Measurements from ENCODE around the gene TPM4. TPM values are rescaled to one million over a fixed set of nuclear protein-coding genes. Genes with fewer than 3 reads are reported as not detected.

The TPM4 gene
- total RNA-seq, 1 experiment from 2014 or later = 76.7 TPM

DNA sequence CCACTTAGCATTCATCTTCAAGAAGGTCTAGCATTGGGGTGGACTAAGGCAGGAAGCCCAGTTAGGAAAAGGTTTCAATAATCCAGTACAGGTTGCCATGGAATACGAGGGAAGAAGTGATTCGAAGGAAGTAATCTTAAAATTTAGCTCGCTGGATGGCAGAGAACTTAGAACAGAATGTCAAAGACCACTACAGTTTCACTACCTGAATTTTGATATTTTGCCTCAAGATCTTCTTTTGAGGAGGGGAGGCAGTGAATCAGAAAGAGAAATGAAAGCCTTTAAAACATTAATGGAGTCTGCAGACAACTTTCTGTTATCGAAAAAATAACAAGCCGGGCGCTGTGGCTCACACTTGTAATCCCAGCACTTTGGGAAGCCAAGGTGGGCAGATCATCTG is 28.4 kb downstream of the TPM4 start:
- no peak overlapping the region for H3K27ac ChIP-seq (ENCODE audit: low read length)
- H3K36me3 ChIP-seq (ENCODE audit: insufficient read depth, low read length) = peaks cover 12% of the 10 kb centered on the region; the same call in 1 of the 2 replicates
- no peak overlapping the region for H2AFZ ChIP-seq (ENCODE audit: low read length)
- no peak overlapping the region for H3K9ac ChIP-seq (ENCODE audit: low read length)
- H3K4me2 ChIP-seq (ENCODE audit: low read depth, low read length, poor library complexity, severe bottlenecking) = no peak overlapping the region
- no peaks in the 10 kb centered on the region for H3K27me3 ChIP-seq (ENCODE audit: low read length)
- H4K20me1 ChIP-seq (ENCODE audit: insufficient read depth, low read depth, low read length) = no peaks in the 10 kb centered on the region
- DNase-seq = peak; percentile 49
- H3K4me3 ChIP-seq (ENCODE audit: low read length) = no peak overlapping the region
- no peaks in the 10 kb centered on the region for H3K9me3 ChIP-seq (ENCODE audit: low read length)
- H3K9me2 ChIP-seq (replicated peaks; ENCODE audit: insufficient read depth, low read length) = no peaks in the 10 kb centered on the region
- peaks cover 7% of the 10 kb centered on the region for H3K4me1 ChIP-seq (ENCODE audit: low read length)
- no peaks in the 10 kb centered on the region for H3K79me2 ChIP-seq (ENCODE audit: low read length)

DNA sequence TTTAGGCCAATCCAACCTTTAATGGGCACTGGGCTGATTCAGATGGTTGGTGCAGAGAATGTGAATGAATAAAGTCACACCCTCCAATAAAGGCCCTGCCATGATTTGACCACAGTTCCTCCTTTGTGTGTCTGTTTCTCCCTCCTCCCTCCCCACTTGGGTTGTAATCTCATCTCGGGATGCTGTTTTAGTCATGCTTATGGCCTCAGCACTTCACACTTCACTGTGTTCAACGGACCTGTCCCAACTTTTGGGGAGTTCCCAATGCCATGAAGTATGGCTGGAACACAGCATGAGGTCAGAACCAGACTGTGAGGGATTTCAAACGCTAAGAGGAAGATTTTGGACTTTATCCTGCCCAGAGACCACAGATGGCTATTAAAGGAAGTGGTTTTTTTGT is 29.8 kb downstream of the TPM4 start:
- H3K27ac ChIP-seq (ENCODE audit: low read length) = 0 out of 2 replicates have a peak overlapping the region, but pooled peaks have one; percentile 1
- H3K9me2 ChIP-seq (replicated peaks; ENCODE audit: insufficient read depth, low read length) = no peaks in the 10 kb centered on the region
- H3K79me2 ChIP-seq (ENCODE audit: low read length) = peaks cover 4% of the 10 kb centered on the region; the same call in 1 of the 2 replicates
- no peak overlapping the region for H3K4me2 ChIP-seq (ENCODE audit: low read depth, low read length, poor library complexity, severe bottlenecking)
- no peaks in the 10 kb centered on the region for H3K9me3 ChIP-seq (ENCODE audit: low read length)
- DNase-seq = no peak
- H3K4me1 ChIP-seq (ENCODE audit: low read length) = peaks cover 14% of the 10 kb centered on the region
- H4K20me1 ChIP-seq (ENCODE audit: insufficient read depth, low read depth, low read length) = no peaks in the 10 kb centered on the region
- peaks cover 4% of the 10 kb centered on the region; the same call in 1 of the 2 replicates for H3K36me3 ChIP-seq (ENCODE audit: insufficient read depth, low read length)
- peak overlapping the region; percentile 79; the same call in 1 of the 2 replicates for H2AFZ ChIP-seq (ENCODE audit: low read length)
- peak overlapping the region; percentile 17; the same call in 1 of the 2 replicates for H3K9ac ChIP-seq (ENCODE audit: low read length)
- no peaks in the 10 kb centered on the region for H3K27me3 ChIP-seq (ENCODE audit: low read length)
- H3K4me3 ChIP-seq (ENCODE audit: low read length) = no peak overlapping the region

GRCh38 chr19:16111160-16111908 is 35.0 kb downstream of the TPM4 start, which contains the start of gene RAB8A:
Gene RAB8A, plus strand, starts transcription at chr19:16111889. Its CDS starts 13 bp downstream, at chr19:16111902.
- peaks cover 40% of the 10 kb centered on the region for H3K4me1 ChIP-seq (ENCODE audit: low read length)

DNA sequence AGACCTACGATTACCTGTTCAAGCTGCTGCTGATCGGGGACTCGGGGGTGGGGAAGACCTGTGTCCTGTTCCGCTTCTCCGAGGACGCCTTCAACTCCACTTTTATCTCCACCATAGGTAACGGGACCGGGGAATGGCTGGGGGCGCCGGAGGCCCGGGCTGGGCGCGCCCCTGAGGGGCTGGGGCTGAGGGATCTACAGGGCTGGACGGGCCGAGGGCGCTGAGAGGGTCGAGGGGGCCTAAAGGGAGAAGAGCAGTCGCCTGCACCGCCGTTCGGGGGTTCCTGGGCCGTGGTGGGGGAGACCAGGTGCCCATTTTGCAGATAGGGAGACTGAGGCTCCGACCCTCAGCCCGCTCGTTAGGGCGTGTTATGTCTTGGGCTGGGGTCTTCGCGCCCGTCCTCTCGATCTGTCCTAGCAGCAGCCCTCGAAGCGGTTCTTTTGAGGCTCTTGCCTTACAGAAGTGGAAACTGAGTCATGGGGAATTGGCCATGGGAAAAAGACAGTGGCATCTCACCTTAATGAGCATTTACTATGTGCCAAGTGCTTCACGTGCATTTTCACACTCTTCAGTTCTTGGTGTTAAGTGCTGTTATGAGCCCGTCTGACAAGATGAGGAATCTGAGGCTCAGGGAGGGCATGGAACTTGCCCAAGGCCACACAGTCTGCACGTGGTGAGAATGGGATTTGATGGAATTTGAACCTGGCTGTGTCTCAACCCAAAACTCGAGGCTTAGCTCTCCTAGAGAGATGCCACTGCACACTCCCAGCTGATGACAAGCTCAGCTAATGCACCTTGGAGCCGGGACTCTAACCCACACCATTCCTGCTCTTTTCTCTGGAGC is 35.8 kb downstream of the TPM4 start:
- H2AFZ ChIP-seq (ENCODE audit: low read length) = no peak overlapping the region
- no peaks in the 10 kb centered on the region for H3K36me3 ChIP-seq (ENCODE audit: insufficient read depth, low read length)
- peak; percentile 54 for DNase-seq
- peak overlapping the region; percentile 94 for H3K9ac ChIP-seq (ENCODE audit: low read length)
- H3K27me3 ChIP-seq (ENCODE audit: low read length) = no peaks in the 10 kb centered on the region
- H4K20me1 ChIP-seq (ENCODE audit: insufficient read depth, low read depth, low read length) = no peaks in the 10 kb centered on the region; the same call in 1 of the 2 replicates
- no peaks in the 10 kb centered on the region for H3K9me2 ChIP-seq (replicated peaks; ENCODE audit: insufficient read depth, low read length)
- H3K4me3 ChIP-seq (ENCODE audit: low read length) = peak overlapping the region; percentile 85
- H3K4me2 ChIP-seq (ENCODE audit: low read depth, low read length, poor library complexity, severe bottlenecking) = peak overlapping the region; percentile 79
- H3K79me2 ChIP-seq (ENCODE audit: low read length) = peaks cover 51% of the 10 kb centered on the region
- H3K4me1 ChIP-seq (ENCODE audit: low read length) = peaks cover 48% of the 10 kb centered on the region
- H3K9me3 ChIP-seq (ENCODE audit: low read length) = no peaks in the 10 kb centered on the region
- H3K27ac ChIP-seq (ENCODE audit: low read length) = peak overlapping the region; percentile 42; the same call in 1 of the 2 replicates

More at GRCh38 chr19:16111160-16111908, 35.0 kb downstream of the TPM4 start, which contains the start of gene RAB8A:
- Histone ChIP-seq H3K27me3 (ENCODE audit: low read length) (no peaks in the 10 kb centered on the region), H3K4me2 (ENCODE audit: low read depth, low read length, poor library complexity, severe bottlenecking) (peak within 1 kb of the TSS; percentile 79), H3K9ac (ENCODE audit: low read length) (peak within 1 kb of the TSS; percentile 94), H3K4me3 (ENCODE audit: low read length) (peak within 1 kb of the TSS; percentile 85), H3K27ac (ENCODE audit: low read length) (peak within 1 kb of the TSS; percentile 50; the same call in 1 of the 2 replicates), H3K9me2 (replicated peaks; ENCODE audit: insufficient read depth, low read length) (no peaks in the 10 kb centered on the region), H4K20me1 (ENCODE audit: insufficient read depth, low read depth, low read length) (no peaks in the 10 kb centered on the region; the same call in 1 of the 2 replicates), H3K9me3 (ENCODE audit: low read length) (no peaks in the 10 kb centered on the region), H2AFZ (ENCODE audit: low read length) (no peak within 1 kb of the TSS), H3K36me3 (ENCODE audit: insufficient read depth, low read length) (no peaks in the 10 kb centered on the region), H3K79me2 (ENCODE audit: low read length) (peaks cover 44% of the 10 kb centered on the region)
- peak; percentile 100 for DNase-seq

DNA sequence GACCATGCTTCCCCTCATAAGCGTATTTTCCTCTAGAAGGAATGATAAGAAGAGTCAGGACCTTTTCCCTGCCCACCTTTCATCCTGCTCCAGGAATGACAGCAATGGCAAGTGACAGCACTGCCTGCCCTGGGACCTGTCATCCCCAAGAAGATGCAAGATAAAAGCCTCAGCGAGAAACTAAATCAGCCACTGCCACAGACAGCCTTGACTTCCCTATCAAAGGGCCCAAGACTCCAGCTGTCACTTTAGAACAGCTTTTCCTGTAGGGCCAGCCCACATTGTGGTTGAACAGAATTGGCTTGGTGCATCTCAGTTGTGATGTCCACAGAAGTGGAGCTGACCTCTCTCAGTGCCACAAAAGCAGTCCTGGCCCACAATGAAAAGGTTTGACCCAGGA is 36.5 kb downstream of the TPM4 start:
- no peaks in the 10 kb centered on the region; the same call in 1 of the 2 replicates for H4K20me1 ChIP-seq (ENCODE audit: insufficient read depth, low read depth, low read length)
- H3K36me3 ChIP-seq (ENCODE audit: insufficient read depth, low read length) = no peaks in the 10 kb centered on the region
- H3K9me2 ChIP-seq (replicated peaks; ENCODE audit: insufficient read depth, low read length) = no peaks in the 10 kb centered on the region
- DNase-seq = no peak
- no peak overlapping the region for H2AFZ ChIP-seq (ENCODE audit: low read length)
- H3K4me1 ChIP-seq (ENCODE audit: low read length) = peaks cover 55% of the 10 kb centered on the region
- peak overlapping the region; percentile 94 for H3K9ac ChIP-seq (ENCODE audit: low read length)
- H3K4me3 ChIP-seq (ENCODE audit: low read length) = peak overlapping the region; percentile 85
- H3K4me2 ChIP-seq (ENCODE audit: low read depth, low read length, poor library complexity, severe bottlenecking) = peak overlapping the region; percentile 79
- peaks cover 56% of the 10 kb centered on the region for H3K79me2 ChIP-seq (ENCODE audit: low read length)
- H3K9me3 ChIP-seq (ENCODE audit: low read length) = no peaks in the 10 kb centered on the region
- no peaks in the 10 kb centered on the region for H3K27me3 ChIP-seq (ENCODE audit: low read length)
- H3K27ac ChIP-seq (ENCODE audit: low read length) = no peak overlapping the region

DNA sequence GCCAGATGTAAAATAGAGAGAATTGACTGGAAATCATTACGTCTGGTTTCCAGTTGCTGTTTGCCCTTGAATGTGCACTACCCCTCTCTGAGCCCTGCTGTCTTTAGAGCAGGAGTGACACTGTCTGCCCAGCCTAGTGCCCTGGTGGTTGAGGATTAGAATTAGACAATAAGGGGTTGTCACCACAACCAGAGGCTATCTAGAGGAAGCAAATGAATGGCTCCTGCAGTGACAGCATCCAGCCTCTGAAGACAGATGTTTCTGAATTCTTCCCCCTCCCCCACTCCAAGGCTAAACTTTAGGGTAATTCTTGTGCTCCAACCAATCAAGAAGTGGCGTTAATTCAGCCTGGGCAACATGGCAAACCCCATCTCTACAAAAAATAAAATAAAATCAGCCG is 37.4 kb downstream of the TPM4 start:
- Histone ChIP-seq H3K27ac (ENCODE audit: low read length) (no peak overlapping the region), H4K20me1 (ENCODE audit: insufficient read depth, low read depth, low read length) (no peaks in the 10 kb centered on the region; the same call in 1 of the 2 replicates), H3K9me2 (replicated peaks; ENCODE audit: insufficient read depth, low read length) (no peaks in the 10 kb centered on the region), H3K9ac (ENCODE audit: low read length) (no peak overlapping the region), H3K4me1 (ENCODE audit: low read length) (peaks cover 64% of the 10 kb centered on the region), H3K27me3 (ENCODE audit: low read length) (no peaks in the 10 kb centered on the region), H2AFZ (ENCODE audit: low read length) (no peak overlapping the region), H3K9me3 (ENCODE audit: low read length) (no peaks in the 10 kb centered on the region), H3K79me2 (ENCODE audit: low read length) (peaks cover 56% of the 10 kb centered on the region), H3K36me3 (ENCODE audit: insufficient read depth, low read length) (0 out of 2 replicates have a peak, but pooled peaks cover under 1% of the 10 kb centered on the region), H3K4me3 (ENCODE audit: low read length) (no peak overlapping the region), H3K4me2 (ENCODE audit: low read depth, low read length, poor library complexity, severe bottlenecking) (peak overlapping the region; percentile 79)
- peak; percentile 50 for DNase-seq

DNA sequence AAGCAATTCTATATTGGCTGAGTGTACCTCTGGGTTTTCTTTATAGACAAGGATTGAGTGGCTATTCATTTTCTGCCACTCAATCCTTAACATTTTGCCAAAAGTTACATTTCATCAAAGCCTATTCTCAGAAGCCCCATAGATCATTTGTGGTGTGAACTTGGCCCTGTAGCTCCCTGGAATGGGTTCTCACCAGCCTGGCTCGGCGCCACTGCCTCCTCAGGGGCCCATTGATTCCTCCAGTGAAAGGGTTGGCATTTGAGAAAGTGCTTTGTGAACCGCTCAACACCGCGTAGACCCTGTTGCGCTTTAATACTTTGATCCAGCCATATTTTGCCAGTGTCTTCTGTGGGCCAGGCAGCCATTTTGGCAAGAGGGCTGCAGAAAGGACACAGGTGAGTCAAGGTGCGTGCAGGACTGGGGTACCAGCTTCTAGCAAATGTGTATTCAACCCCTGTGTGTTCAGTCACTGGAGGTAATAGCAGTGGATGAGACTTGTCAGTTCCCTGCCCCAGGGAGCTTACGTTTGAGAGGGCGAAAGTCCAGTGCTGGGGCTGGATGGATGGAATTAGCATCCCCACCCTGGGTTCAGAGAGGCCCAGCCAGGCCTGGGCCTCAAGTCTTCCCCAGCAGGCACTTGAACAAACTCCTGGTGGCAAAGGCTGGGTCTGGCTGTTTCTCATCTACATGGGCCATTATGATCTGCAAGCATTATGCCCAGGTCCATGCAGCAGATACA is 39.2 kb downstream of the TPM4 start:
- H4K20me1 ChIP-seq (ENCODE audit: insufficient read depth, low read depth, low read length) = no peaks in the 10 kb centered on the region; the same call in 1 of the 2 replicates
- H3K9ac ChIP-seq (ENCODE audit: low read length) = no peak overlapping the region; the same call in 1 of the 2 replicates
- no peak overlapping the region for H3K27ac ChIP-seq (ENCODE audit: low read length)
- no peaks in the 10 kb centered on the region for H3K9me2 ChIP-seq (replicated peaks; ENCODE audit: insufficient read depth, low read length)
- DNase-seq = no peak
- peaks cover 65% of the 10 kb centered on the region for H3K79me2 ChIP-seq (ENCODE audit: low read length)
- no peak overlapping the region for H3K4me2 ChIP-seq (ENCODE audit: low read depth, low read length, poor library complexity, severe bottlenecking)
- H3K27me3 ChIP-seq (ENCODE audit: low read length) = no peaks in the 10 kb centered on the region
- peaks cover 72% of the 10 kb centered on the region for H3K4me1 ChIP-seq (ENCODE audit: low read length)
- no peak overlapping the region for H3K4me3 ChIP-seq (ENCODE audit: low read length)
- no peak overlapping the region for H2AFZ ChIP-seq (ENCODE audit: low read length)
- peaks cover 11% of the 10 kb centered on the region for H3K36me3 ChIP-seq (ENCODE audit: insufficient read depth, low read length)
- no peaks in the 10 kb centered on the region for H3K9me3 ChIP-seq (ENCODE audit: low read length)

All from Karpas-422 (cell line).